CMK (cell line): ENCODE data around the gene NRCAM.
"Not testable (repeated sequence)": the region's sequence is repeated elsewhere in the genome, so short reads cannot be mapped to it uniquely, and the experiment has no call there.

Experiments used
- DNase-seq: peaks from one replicate; pipeline ENCODE4 v3.0.0-alpha.2; 2010; ENCODE audit warnings: low read depth

The NRCAM gene

GRCh38 chr7:108278776-108279175, 177.5 kb downstream of the NRCAM start:
- DNase-seq = no peak

- DNase-seq = no peak
These were observed 178.0 kb downstream of the NRCAM start for GRCh38 chr7:108278281-108278680.

- DNase-seq = not testable (repeated sequence)
These were observed 181.8 kb downstream of the NRCAM start for GRCh38 chr7:108274447-108274846.

GRCh38 chr7:108272891-108273290, 183.3 kb downstream of the NRCAM start:
- DNase-seq = not testable (repeated sequence)

- no peak for DNase-seq
These were observed 185.7 kb downstream of the NRCAM start for GRCh38 chr7:108270385-108271015.

GRCh38 chr7:108268200-108268820, 187.9 kb downstream of the NRCAM start:
- DNase-seq = no peak

- DNase-seq = no peak
These were observed 188.6 kb downstream of the NRCAM start for GRCh38 chr7:108267615-108268014.

- DNase-seq = no peak
These were observed 189.7 kb downstream of the NRCAM start for GRCh38 chr7:108266491-108266890.

GRCh38 chr7:108266035-108266434, 190.2 kb downstream of the NRCAM start:
- no peak for DNase-seq

GRCh38 chr7:108265007-108265406, 191.2 kb downstream of the NRCAM start:
- no peak for DNase-seq

- no peak for DNase-seq
These were observed 192.8 kb downstream of the NRCAM start for GRCh38 chr7:108263425-108263824.

GRCh38 chr7:108261560-108262255, 194.5 kb downstream of the NRCAM start:
- no peak for DNase-seq

GRCh38 chr7:108259447-108259846, 196.8 kb downstream of the NRCAM start:
- not testable (repeated sequence) for DNase-seq

- DNase-seq = no peak
These were observed 198.3 kb downstream of the NRCAM start for GRCh38 chr7:108257954-108258353.

- no peak for DNase-seq
These were observed 202.0 kb downstream of the NRCAM start for GRCh38 chr7:108254259-108254658.

- DNase-seq = no peak
These were observed 202.8 kb downstream of the NRCAM start for GRCh38 chr7:108253275-108254044.

GRCh38 chr7:108252177-108252576, 204.1 kb downstream of the NRCAM start:
- DNase-seq = no peak

GRCh38 chr7:108251700-108252099, 204.5 kb downstream of the NRCAM start:
- DNase-seq = no peak

GRCh38 chr7:108249453-108249852, 206.8 kb downstream of the NRCAM start:
- DNase-seq = no peak

- no peak for DNase-seq
These were observed 207.4 kb downstream of the NRCAM start for GRCh38 chr7:108248821-108249220.

GRCh38 chr7:108248418-108248817, 207.8 kb downstream of the NRCAM start:
- DNase-seq = no peak

- no peak for DNase-seq
These were observed 208.6 kb downstream of the NRCAM start for GRCh38 chr7:108247614-108248013.
